ENCODE measurements around the gene GET3.

- TF ChIP-seq POLR2AphosphoS5 (IDR thresholded peaks at IDR 0.05): no peak
- TF ChIP-seq CTCF (IDR thresholded peaks at IDR 0.05): no peak
Measured at GRCh38 chr19:12727745-12728433, 9.4 kb upstream of the GET3 start.
